Measurements from ENCODE around the gene PAPOLA. TPM values are rescaled to one million over a fixed set of nuclear protein-coding genes. Genes with fewer than 3 reads are reported as not detected.

Gene PAPOLA
- total RNA-seq, 1 donor from 2014 or later: 191 TPM

- Mint-ChIP-seq H3K36me3 (ENCODE audit: low read depth) (no peaks in the 10 kb centered on the region), H3K27me3 (ENCODE audit: insufficient read depth) (peaks cover 3% of the 10 kb centered on the region)
- intact Hi-C loops (cut with micrococcal nuclease): no loop called here
Observed at GRCh38 chr14:96599076-96599475, 96.9 kb downstream of the PAPOLA start.

DNA sequence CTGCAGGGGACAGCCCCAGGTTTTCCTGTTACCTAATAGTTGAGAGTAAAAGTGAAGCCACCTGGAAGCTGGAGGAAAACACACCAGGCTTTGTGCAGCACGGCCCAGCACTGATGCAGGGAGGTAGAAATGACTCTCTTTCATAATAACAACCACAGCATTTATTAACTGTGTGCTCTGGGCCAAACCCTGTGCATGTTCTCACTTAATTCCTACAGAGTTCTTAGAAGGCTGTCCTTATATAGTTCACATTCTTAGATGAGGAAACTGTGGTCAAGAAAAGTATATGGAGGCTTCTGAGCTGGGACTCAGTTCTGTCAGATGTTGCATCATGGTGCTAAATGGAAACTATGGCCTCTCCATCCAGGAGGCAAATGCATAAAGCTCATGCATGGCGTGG, 100.0 kb downstream of the PAPOLA start:
- H3K27me3 Mint-ChIP-seq (ENCODE audit: insufficient read depth): no peaks in the 10 kb centered on the region
- H3K4me3 Mint-ChIP-seq: no peak overlapping the region
- DNase-seq (ENCODE audit: low spot score): no peak
- no peaks in the 10 kb centered on the region for H3K9me3 Mint-ChIP-seq
- intact Hi-C loops (cut with micrococcal nuclease): no loop called here
- H3K27ac Mint-ChIP-seq: no peak overlapping the region
- H3K36me3 Mint-ChIP-seq (ENCODE audit: low read depth): no peaks in the 10 kb centered on the region
- peaks cover 18% of the 10 kb centered on the region for H3K4me1 Mint-ChIP-seq (ENCODE audit: low read depth)

More at GRCh38 chr14:96599076-96599475, 96.9 kb downstream of the PAPOLA start:
- Mint-ChIP-seq H3K4me3 (no peak overlapping the region), H3K27ac (no peak overlapping the region), H3K9me3 (no peaks in the 10 kb centered on the region), H3K4me1 (ENCODE audit: low read depth) (peaks cover 18% of the 10 kb centered on the region)
- DNase-seq (ENCODE audit: low spot score): no peak

DNA sequence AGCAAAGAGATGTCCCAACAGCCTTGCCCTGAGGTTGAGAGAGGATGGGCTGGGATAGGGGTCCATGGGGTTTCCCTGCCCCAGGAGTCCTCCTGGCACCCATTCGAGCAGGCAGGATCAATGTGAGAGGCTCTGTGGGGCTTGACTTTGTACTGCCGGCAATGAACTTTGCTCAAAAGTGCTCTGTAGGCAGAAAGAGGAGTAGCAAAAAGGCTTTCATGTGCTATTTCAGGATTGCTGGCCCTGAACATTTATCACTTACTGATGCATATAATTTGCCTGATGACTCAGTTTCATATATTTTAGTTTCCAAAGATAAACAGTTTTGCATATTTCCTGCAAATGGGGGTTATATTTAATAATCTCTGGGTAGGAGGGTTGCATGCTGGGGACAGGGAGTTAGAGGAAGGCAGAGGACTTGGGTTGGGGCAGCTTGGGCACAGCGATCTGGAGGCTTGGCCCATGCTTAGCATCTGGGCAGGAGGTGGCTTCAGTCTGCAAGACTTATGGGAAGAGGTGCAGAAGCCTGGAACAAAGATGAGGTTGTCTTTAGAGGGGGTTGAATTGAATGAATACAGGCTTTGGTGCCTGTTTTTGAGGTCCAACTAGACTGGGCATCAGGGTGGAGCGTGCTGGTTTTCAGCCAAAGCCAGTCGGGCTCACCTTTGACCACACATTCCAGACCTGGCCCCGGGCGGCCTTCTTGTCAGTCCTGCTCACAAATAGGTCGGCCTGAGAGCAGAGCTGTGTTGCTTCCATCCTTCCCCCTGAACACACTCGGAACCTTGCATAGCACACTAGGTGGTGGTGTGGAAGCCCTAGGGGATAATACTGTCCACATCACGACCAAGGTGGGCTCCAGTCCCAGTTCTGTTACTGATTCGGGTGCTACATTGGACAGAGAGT, 101.4 kb downstream of the PAPOLA start:
- H3K4me1 Mint-ChIP-seq (ENCODE audit: low read depth): peaks cover 18% of the 10 kb centered on the region
- H3K4me3 Mint-ChIP-seq: no peak overlapping the region
- no peak for DNase-seq (ENCODE audit: low spot score)
- no peaks in the 10 kb centered on the region for H3K36me3 Mint-ChIP-seq (ENCODE audit: low read depth)
- no peaks in the 10 kb centered on the region for H3K27me3 Mint-ChIP-seq (ENCODE audit: insufficient read depth)
- no peak overlapping the region for H3K27ac Mint-ChIP-seq
- H3K9me3 Mint-ChIP-seq: no peaks in the 10 kb centered on the region
- intact Hi-C loops (cut with micrococcal nuclease): no loop called here

GRCh38 chr14:96614481-96614881, 112.3 kb downstream of the PAPOLA start:
- H3K27ac Mint-ChIP-seq: no peak overlapping the region
- H3K9me3 Mint-ChIP-seq: no peaks in the 10 kb centered on the region
- H3K27me3 Mint-ChIP-seq (ENCODE audit: insufficient read depth): peaks cover 16% of the 10 kb centered on the region
- no peaks in the 10 kb centered on the region for H3K36me3 Mint-ChIP-seq (ENCODE audit: low read depth)
- no peaks in the 10 kb centered on the region for H3K4me1 Mint-ChIP-seq (ENCODE audit: low read depth)
- H3K4me3 Mint-ChIP-seq: no peak overlapping the region
- intact Hi-C loops (cut with micrococcal nuclease): no loop called here
- no peak for DNase-seq (ENCODE audit: low spot score)

- Mint-ChIP-seq H3K27ac (no peak overlapping the region), H3K9me3 (no peaks in the 10 kb centered on the region), H3K4me3 (no peak overlapping the region), H3K27me3 (ENCODE audit: insufficient read depth) (peaks cover 9% of the 10 kb centered on the region), H3K36me3 (ENCODE audit: low read depth) (no peaks in the 10 kb centered on the region), H3K4me1 (ENCODE audit: low read depth) (no peaks in the 10 kb centered on the region)
- DNase-seq (ENCODE audit: low spot score): no peak
- intact Hi-C loops (cut with micrococcal nuclease): no loop called here
Observed at GRCh38 chr14:96616161-96616721, 114.1 kb downstream of the PAPOLA start.

Other genes starting within 250 kb of the PAPOLA start
- gene BDKRB1, start 246.2 kb upstream of the PAPOLA start, total RNA-seq: not detected in 2 replicates
- 22.2 and 27.7 TPM in 2 replicates for gene ATG2B, start 139.0 kb upstream of the PAPOLA start, total RNA-seq
- 22.7 and 23.7 TPM in 2 replicates for gene GSKIP, start 138.9 kb upstream of the PAPOLA start, total RNA-seq
- 0.39 and 0.47 TPM in 2 replicates for gene AK7, start 110.3 kb upstream of the PAPOLA start, total RNA-seq

Measured in activated T-helper 1 cell treated with anti-CD3 and anti-CD28 coated beads, Interleukin-12 subunit alpha, Interleukin-12 subunit beta, Interleukin-2, Interleukin-4 antibody, amounts not matched to agents 30 ng/mL and 10 ng/mL and 1 ng/mL, durations not matched to agents 14 hours and 24 hours and 36 hours (primary cell).